ENCODE results near the gene ANKMY1. TPM values are rescaled to one million over a fixed set of nuclear protein-coding genes. Genes with fewer than 3 reads are reported as not detected.
"Not testable (repeated sequence)": the region's sequence is repeated elsewhere in the genome, so short reads cannot be mapped to it uniquely, and the experiment has no call there.

Gene ANKMY1
- polyA plus RNA-seq, 1 experiment = 6.8 TPM

DNA sequence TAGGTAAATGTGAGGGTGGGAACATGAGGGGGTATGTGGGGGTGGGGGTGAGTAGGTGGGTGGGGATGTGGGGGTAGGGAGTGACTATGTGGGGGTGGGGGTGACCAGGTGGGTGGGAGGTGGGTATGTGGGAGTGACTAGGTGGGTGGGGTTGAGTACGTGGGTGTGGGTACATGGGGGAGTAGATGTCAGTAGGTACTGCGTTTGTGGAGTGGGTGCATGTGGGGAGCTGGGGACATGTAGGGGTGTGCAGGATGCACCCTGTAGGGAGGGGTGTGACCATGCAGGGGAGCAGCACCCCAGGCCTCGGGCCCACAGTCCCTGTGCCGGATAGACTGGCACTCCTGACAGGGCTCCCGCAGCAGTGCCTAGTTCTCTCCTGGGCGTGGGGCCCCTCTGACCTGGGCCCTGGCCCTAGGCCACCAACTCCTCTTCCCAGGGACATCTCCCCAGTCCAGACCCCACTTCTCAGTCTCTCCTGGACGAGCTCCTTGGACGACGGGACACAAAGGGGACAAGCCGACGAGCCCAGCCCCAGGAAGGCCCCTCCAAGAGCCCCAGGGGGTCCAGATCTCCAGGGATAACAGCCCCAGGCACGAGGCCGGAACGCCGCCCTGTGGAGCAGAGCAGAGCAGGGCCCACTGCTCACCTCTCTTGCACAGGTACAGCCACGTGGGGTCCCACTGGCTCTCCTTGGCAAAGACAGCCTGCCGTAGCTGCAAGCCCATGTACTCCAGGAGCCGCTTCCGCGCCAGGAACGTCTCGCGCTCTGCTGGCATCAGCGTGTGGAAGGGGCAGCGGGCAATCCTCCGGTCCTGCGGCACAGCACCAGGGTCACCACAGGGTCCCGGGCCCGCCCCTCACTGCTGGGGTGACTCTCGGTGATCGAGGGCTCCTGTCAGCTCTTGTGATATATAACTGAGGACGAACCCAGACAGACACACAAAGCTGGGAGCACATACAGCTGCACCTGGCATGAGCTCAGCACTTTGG, 58.2 kb downstream of the ANKMY1 start:
- no peak overlapping the region for H3K4me3 ChIP-seq (ENCODE audit: low read depth, low read length)
- TF ChIP-seq, protein P1, sequence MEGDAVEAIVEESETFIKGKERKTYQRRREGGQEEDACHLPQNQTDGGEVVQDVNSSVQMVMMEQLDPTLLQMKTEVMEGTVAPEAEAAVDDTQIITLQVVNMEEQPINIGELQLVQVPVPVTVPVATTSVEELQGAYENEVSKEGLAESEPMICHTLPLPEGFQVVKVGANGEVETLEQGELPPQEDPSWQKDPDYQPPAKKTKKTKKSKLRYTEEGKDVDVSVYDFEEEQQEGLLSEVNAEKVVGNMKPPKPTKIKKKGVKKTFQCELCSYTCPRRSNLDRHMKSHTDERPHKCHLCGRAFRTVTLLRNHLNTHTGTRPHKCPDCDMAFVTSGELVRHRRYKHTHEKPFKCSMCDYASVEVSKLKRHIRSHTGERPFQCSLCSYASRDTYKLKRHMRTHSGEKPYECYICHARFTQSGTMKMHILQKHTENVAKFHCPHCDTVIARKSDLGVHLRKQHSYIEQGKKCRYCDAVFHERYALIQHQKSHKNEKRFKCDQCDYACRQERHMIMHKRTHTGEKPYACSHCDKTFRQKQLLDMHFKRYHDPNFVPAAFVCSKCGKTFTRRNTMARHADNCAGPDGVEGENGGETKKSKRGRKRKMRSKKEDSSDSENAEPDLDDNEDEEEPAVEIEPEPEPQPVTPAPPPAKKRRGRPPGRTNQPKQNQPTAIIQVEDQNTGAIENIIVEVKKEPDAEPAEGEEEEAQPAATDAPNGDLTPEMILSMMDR (IDR thresholded peaks at IDR 0.05; ENCODE audit: insufficient read depth, low read depth, low read length) = no peak
- no peaks in the 10 kb centered on the region for H3K27me3 ChIP-seq (ENCODE audit: control insufficient read depth, insufficient read depth, low read length)
- POLR2A ChIA-PET = no interaction called here
- H3K36me3 ChIP-seq (ENCODE audit: control insufficient read depth, insufficient read depth, low read length) = peaks cover 1% of the 10 kb centered on the region; the same call in 1 of the 2 replicates
- CTCF ChIA-PET = interaction anchor here (1.1 to 2.2 kb wide), 2 partner anchors 14 to 341 kb away, joined by 3 to 10 read pairs; no protein-coding TSS in a partner anchor
- no peak for DNase-seq (ENCODE audit: low read depth)

DNA sequence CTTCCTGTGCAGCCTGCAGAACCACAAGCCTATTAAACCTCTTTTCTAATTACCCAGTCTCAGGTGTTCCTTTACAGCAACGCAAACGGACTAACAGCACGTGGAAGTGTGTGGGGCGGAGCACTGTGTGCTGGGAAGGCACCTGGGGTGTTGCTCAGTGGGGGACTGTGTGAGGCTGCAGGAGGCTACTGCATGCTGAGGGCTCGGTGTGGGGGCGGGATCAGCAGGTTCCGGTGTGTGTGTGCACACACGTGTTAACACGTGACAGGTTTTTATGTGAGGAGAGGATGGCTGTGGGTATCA, 58.9 kb downstream of the ANKMY1 start:
- TF ChIP-seq, protein P1 (IDR thresholded peaks at IDR 0.05; ENCODE audit: insufficient read depth, low read depth, low read length) = no peak
- peaks cover 1% of the 10 kb centered on the region; the same call in 1 of the 2 replicates for H3K36me3 ChIP-seq (ENCODE audit: control insufficient read depth, insufficient read depth, low read length)
- no peaks in the 10 kb centered on the region for H3K27me3 ChIP-seq (ENCODE audit: control insufficient read depth, insufficient read depth, low read length)
- H3K4me3 ChIP-seq (ENCODE audit: low read depth, low read length) = no peak overlapping the region
- DNase-seq (ENCODE audit: low read depth) = no peak
- ChIA-PET POLR2A (no interaction called here), CTCF (interaction anchor here (2.2 kb wide), 1 partner anchor 15 kb away, joined by 10 read pairs; no protein-coding TSS in a partner anchor)

DNA sequence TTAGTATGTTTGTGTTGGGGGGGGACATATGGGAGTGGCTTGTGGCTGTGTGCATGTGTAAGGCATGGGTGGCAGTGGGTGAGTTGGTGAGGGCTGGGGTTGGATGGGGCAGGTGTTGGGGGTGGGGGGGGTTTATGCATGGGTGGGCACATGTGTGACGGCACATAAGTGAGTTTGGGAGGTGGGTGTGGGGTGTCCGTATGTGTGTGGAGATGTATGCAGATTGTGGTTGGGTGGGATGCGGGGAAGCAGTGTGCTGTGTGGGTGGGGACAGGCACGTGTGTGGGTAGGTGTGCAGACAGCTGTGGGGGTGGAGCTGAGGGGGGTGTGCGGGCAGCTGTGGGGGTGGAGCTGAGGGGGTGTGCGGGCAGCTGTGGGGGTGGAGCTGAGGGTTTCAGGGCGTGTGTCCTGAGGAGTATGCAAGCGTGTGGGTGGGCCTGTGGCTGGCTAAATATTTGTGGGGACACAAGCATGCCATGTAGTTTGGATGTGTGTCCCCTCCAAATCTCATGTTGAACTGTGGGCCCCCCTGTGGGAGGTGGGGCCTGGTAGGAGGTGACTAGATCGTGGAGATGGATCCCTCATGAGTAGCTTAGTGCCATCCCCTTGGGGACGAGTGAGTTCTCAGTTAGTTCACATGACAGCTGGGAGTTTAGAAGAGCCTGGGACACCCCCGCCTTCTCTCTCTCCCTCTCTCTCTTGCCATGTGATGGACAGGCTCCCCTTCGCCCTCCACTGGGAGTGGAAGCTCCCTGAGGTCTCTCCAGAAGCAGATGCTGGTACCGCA, 59.4 kb downstream of the ANKMY1 start:
- no peak for DNase-seq (ENCODE audit: low read depth)
- Histone ChIP-seq H3K27me3 (ENCODE audit: control insufficient read depth, insufficient read depth, low read length) (no peaks in the 10 kb centered on the region), H3K36me3 (ENCODE audit: control insufficient read depth, insufficient read depth, low read length) (peaks cover 1% of the 10 kb centered on the region; the same call in 1 of the 2 replicates), H3K4me3 (ENCODE audit: low read depth, low read length) (no peak overlapping the region)
- TF ChIP-seq, protein P1 (IDR thresholded peaks at IDR 0.05; ENCODE audit: insufficient read depth, low read depth, low read length) = no peak
- ChIA-PET CTCF (interaction anchor here (0.9 to 2.7 kb wide), 4 partner anchors 7 to 266 kb away, joined by 3 to 29 read pairs (median 7); no protein-coding TSS in a partner anchor), POLR2A (no interaction called here)

GRCh38 chr2:240497082-240497481, 60.7 kb downstream of the ANKMY1 start:
- POLR2A ChIA-PET; H3K36me3 ChIP-seq (ENCODE audit: control insufficient read depth, insufficient read depth, low read length); DNase-seq (ENCODE audit: low read depth); H3K27me3 ChIP-seq (ENCODE audit: control insufficient read depth, insufficient read depth, low read length); H3K4me3 ChIP-seq (ENCODE audit: low read depth, low read length): not testable (repeated sequence)
- TF ChIP-seq, protein P1 (IDR thresholded peaks at IDR 0.05; ENCODE audit: insufficient read depth, low read depth, low read length) = peak; percentile 46
- CTCF ChIA-PET = interaction anchor here (0.7 to 2.7 kb wide), 9 partner anchors 9 to 357 kb away, joined by 3 to 29 read pairs (median 4); partner anchors contain the start of gene OTOS

GRCh38 chr2:240494942-240495341, 62.8 kb downstream of the ANKMY1 start:
- H3K4me3 ChIP-seq (ENCODE audit: low read depth, low read length); H3K27me3 ChIP-seq (ENCODE audit: control insufficient read depth, insufficient read depth, low read length); POLR2A ChIA-PET; DNase-seq (ENCODE audit: low read depth); H3K36me3 ChIP-seq (ENCODE audit: control insufficient read depth, insufficient read depth, low read length): not testable (repeated sequence)
- CTCF ChIA-PET = interaction anchor here (0.8 to 1.8 kb wide), 7 partner anchors 9 to 346 kb away, joined by 3 to 6 read pairs (median 3); no protein-coding TSS in a partner anchor
- TF ChIP-seq, protein P1 (IDR thresholded peaks at IDR 0.05; ENCODE audit: insufficient read depth, low read depth, low read length) = peak; percentile 54

Data from BJ (cell line).